SU-DHL-6 (cell line): ENCODE measurements around the gene USP24.

Experiments used
- H2AFZ ChIP-seq: fragments of 200-600 bp; sonication (generic); 2 replicates; pipeline ENCODE4 v1.6.1; 2014; ENCODE audit warnings: low read depth, mild to moderate bottlenecking, moderate library complexity, mixed read lengths, antibody characterized with exemption, low read length; ENCODE audit not compliant: severe bottlenecking
- H3F3A ChIP-seq: fragments of 200-600 bp; shearing (Covaris generic); 2 replicates; pipeline ENCODE4 v1.6.0; 2016; ENCODE audit warnings: antibody characterized with exemption, mild to moderate bottlenecking; ENCODE audit not compliant: insufficient read depth
- H3K27ac ChIP-seq: fragments of 200-600 bp; sonication (generic); 2 replicates; pipeline ENCODE4 v1.5.1; 2016; ENCODE audit warnings: low read depth, mild to moderate bottlenecking, low read length, moderate library complexity, mixed read lengths
- H3K27me3 ChIP-seq: fragments of 200-600 bp; sonication (generic), shearing (Covaris generic); 2 replicates; pipeline ENCODE4 v1.6.0; 2014; ENCODE audit warnings: mild to moderate bottlenecking, low read length
- H3K36me3 ChIP-seq: fragments of 200-600 bp; sonication (generic); 2 replicates; pipeline ENCODE4 v1.6.1; 2014; ENCODE audit warnings: mild to moderate bottlenecking, low read length, mixed read lengths
- H3K4me2 ChIP-seq: fragments of 300-600, 200-600 bp; shearing (Covaris generic), sonication (generic); 2 replicates; pipeline ENCODE4 v1.6.0; 2014; ENCODE audit warnings: low read length, low read depth, mild to moderate bottlenecking; ENCODE audit not compliant: poor library complexity, severe bottlenecking
- H3K4me3 ChIP-seq: fragments of 200-600 bp; sonication (generic); 2 replicates; pipeline ENCODE4 v1.5.1; 2014; ENCODE audit warnings: antibody characterized with exemption, low read length, mild to moderate bottlenecking, mixed read lengths; ENCODE audit not compliant: insufficient read depth, poor library complexity, severe bottlenecking
- H3K79me2 ChIP-seq: fragments of 200-600 bp; sonication (generic); 2 replicates; pipeline ENCODE4 v1.6.1; 2014; ENCODE audit warnings: mild to moderate bottlenecking, low read length, moderate library complexity; ENCODE audit not compliant: insufficient read depth
- H3K9ac ChIP-seq: fragments of 200-600 bp; sonication (generic); 2 replicates; pipeline ENCODE4 v1.7.0; 2014; ENCODE audit warnings: mild to moderate bottlenecking, low read length
- H3K9me2 ChIP-seq: fragments of 200-600 bp; sonication (generic); replicated peaks from 2 replicates; pipeline ENCODE4 v1.6.1; 2014; ENCODE audit warnings: low read length; ENCODE audit not compliant: insufficient read depth
- H3K9me3 ChIP-seq: fragments of 200-600 bp; sonication (generic); 2 replicates; pipeline ENCODE4 v1.6.1; 2014; ENCODE audit warnings: low read length, mixed read lengths; ENCODE audit not compliant: insufficient read depth
- H4K20me1 ChIP-seq: fragments of 200-600 bp; sonication (generic); 2 replicates; pipeline ENCODE4 v1.6.1; 2014; ENCODE audit warnings: low read depth, mild to moderate bottlenecking, antibody characterized with exemption, low read length, moderate library complexity, mixed read lengths
- CTCF ChIP-seq: fragments of 200-600 bp; sonication (generic); IDR thresholded peaks from one replicate; pipeline ENCODE4 v1.5.1; 2017; ENCODE audit warnings: antibody characterized with exemption, mild to moderate bottlenecking, low read length, moderate library complexity; ENCODE audit not compliant: insufficient read depth, poor library complexity, severe bottlenecking
- EZH2phosphoT487 ChIP-seq: fragments of 200-600 bp; sonication (generic), shearing (Covaris generic); conservative IDR thresholded peaks from 2 replicates; pipeline ENCODE4 v1.6.1; 2018; ENCODE audit warnings: mild to moderate bottlenecking, antibody characterized with exemption, low read length, moderate library complexity, mixed read lengths

Gene USP24

GRCh38 chr1:55055084-55055882 is 159.9 kb downstream of the USP24 start:
- no peaks in the 10 kb centered on the region for H3K79me2 ChIP-seq
- no peak overlapping the region for H2AFZ ChIP-seq
- TF ChIP-seq CTCF (no peak), EZH2phosphoT487 (no peak)
- no peak overlapping the region for H3K4me2 ChIP-seq
- no peaks in the 10 kb centered on the region for H3F3A ChIP-seq
- H3K36me3 ChIP-seq = no peaks in the 10 kb centered on the region
- no peak overlapping the region for H3K4me3 ChIP-seq
- H3K9me3 ChIP-seq = no peaks in the 10 kb centered on the region
- no peaks in the 10 kb centered on the region for H3K27me3 ChIP-seq
- no peak overlapping the region for H3K27ac ChIP-seq
- no peaks in the 10 kb centered on the region for H4K20me1 ChIP-seq
- no peaks in the 10 kb centered on the region for H3K9me2 ChIP-seq
- no peak overlapping the region for H3K9ac ChIP-seq

GRCh38 chr1:55054396-55054795 is 160.8 kb downstream of the USP24 start:
- Histone ChIP-seq H4K20me1 (no peaks in the 10 kb centered on the region), H3K9ac (no peak overlapping the region), H3F3A (no peaks in the 10 kb centered on the region), H3K9me2 (no peaks in the 10 kb centered on the region), H2AFZ (no peak overlapping the region), H3K9me3 (no peaks in the 10 kb centered on the region), H3K4me2 (no peak overlapping the region), H3K79me2 (no peaks in the 10 kb centered on the region), H3K27me3 (no peaks in the 10 kb centered on the region), H3K27ac (no peak overlapping the region), H3K36me3 (no peaks in the 10 kb centered on the region), H3K4me3 (no peak overlapping the region)
- TF ChIP-seq CTCF = no peak

- Histone ChIP-seq H3K4me3 (no peak overlapping the region), H3F3A (no peaks in the 10 kb centered on the region), H3K36me3 (no peaks in the 10 kb centered on the region), H3K27me3 (no peaks in the 10 kb centered on the region), H3K4me2 (no peak overlapping the region), H3K27ac (no peak overlapping the region), H3K9me3 (no peaks in the 10 kb centered on the region), H3K79me2 (no peaks in the 10 kb centered on the region), H4K20me1 (no peaks in the 10 kb centered on the region), H2AFZ (no peak overlapping the region), H3K9ac (no peak overlapping the region), H3K9me2 (no peaks in the 10 kb centered on the region)
- TF ChIP-seq EZH2phosphoT487 (no peak), CTCF (no peak)
Observed at GRCh38 chr1:55053265-55053954, 161.8 kb downstream of the USP24 start.
